Raji (cell line): ENCODE results near the gene GFOD2.

Experiments
- POLR2A ChIP-seq: IDR thresholded peaks from 2 replicates; pipeline ENCODE4 v1.6.1; 2011; ENCODE audit warnings: low read depth, low read length, control low read depth; ENCODE audit not compliant: insufficient read depth

The GFOD2 gene

GRCh38 chr16:67653128-67653788, 65.9 kb downstream of the GFOD2 start:
- no peak for TF ChIP-seq POLR2A

- no peak for TF ChIP-seq POLR2A
Observed at GRCh38 chr16:67652578-67653127, 66.5 kb downstream of the GFOD2 start.

- no peak for TF ChIP-seq POLR2A
Observed at GRCh38 chr16:67651847-67652246, 67.3 kb downstream of the GFOD2 start.

- no peak for TF ChIP-seq POLR2A
Observed at GRCh38 chr16:67651039-67651438, 68.1 kb downstream of the GFOD2 start.

GRCh38 chr16:67650023-67650422, 69.1 kb downstream of the GFOD2 start:
- TF ChIP-seq POLR2A: no peak

GRCh38 chr16:67649494-67649931, 69.6 kb downstream of the GFOD2 start:
- TF ChIP-seq POLR2A: no peak

GRCh38 chr16:67648764-67649407, 70.2 kb downstream of the GFOD2 start:
- TF ChIP-seq POLR2A: no peak

- no peak for TF ChIP-seq POLR2A
Observed at GRCh38 chr16:67648088-67648763, 70.9 kb downstream of the GFOD2 start.

- TF ChIP-seq POLR2A: no peak
Observed at GRCh38 chr16:67647681-67648080, 71.4 kb downstream of the GFOD2 start.

GRCh38 chr16:67647111-67647651, 71.9 kb downstream of the GFOD2 start:
- no peak for TF ChIP-seq POLR2A

- TF ChIP-seq POLR2A: no peak
Observed at GRCh38 chr16:67645397-67646121, 73.6 kb downstream of the GFOD2 start.

- no peak for TF ChIP-seq POLR2A
Observed at GRCh38 chr16:67644038-67644437, 75.1 kb downstream of the GFOD2 start.

GRCh38 chr16:67641779-67642708, 77.1 kb downstream of the GFOD2 start:
- no peak for TF ChIP-seq POLR2A

GRCh38 chr16:67637625-67638024, 81.5 kb downstream of the GFOD2 start:
- no peak for TF ChIP-seq POLR2A

- no peak for TF ChIP-seq POLR2A
Observed at GRCh38 chr16:67636713-67637112, 82.4 kb downstream of the GFOD2 start.
